GM21360 (cell line): Measurements from ENCODE around the gene AHR.

Source experiments
- ATAC-seq: cut with Tn5 transposase; IDR thresholded peaks from one replicate; pipeline ENCODE4 v1.9.1; 2021; ENCODE audit warnings: mild to moderate bottlenecking, moderate library complexity; ENCODE audit not compliant: unreplicated experiment

Gene AHR

GRCh38 chr7:17298102-17298839 lies at the start of gene AHR:
TSS of gene AHR (plus strand) at chr7:17298652. CDS start at chr7:17299265, 613 bp downstream.
- peak; percentile 58 for ATAC-seq

DNA sequence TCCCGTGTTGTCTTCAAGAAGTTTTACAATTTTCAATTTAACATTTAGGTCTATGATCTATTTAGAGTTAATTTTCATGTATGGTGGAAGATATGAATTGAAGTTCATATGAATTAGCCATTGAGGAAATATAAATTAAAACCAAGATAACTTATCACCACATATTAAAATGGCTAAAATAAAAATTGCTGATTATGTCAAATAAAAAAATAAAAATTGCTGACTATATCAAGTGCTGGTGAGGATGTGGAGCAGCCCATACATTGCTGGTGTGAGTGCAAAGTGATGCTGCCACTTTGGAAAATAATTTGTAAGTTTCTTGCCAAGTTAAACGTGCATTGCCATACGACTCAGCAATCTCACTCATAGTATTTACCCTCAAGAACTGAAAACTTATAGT lies 44.6 kb upstream of the AHR start:
- ATAC-seq = no peak

GRCh38 chr7:17255926-17256325 lies 42.5 kb upstream of the AHR start:
- no peak for ATAC-seq

GRCh38 chr7:17256375-17256774 lies 42.1 kb upstream of the AHR start:
- ATAC-seq = no peak

DNA sequence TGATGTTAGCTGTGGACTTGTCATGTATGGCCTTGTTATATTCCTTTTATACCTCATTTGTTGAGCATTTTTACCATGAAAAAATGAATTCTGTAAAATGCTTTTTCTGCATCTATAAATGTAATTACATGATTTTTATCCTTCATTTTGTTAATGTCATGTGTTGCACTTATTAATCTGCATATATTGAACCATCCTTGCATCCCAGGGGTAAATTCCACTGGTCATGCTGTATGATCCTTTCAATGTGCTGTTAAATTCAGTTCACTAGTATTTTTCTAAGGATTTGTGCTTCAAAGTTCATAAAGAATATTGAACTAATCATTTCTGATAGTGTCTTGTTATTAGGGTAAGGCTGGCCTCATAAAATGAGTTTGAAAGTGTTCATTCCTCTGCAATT lies 31.9 kb upstream of the AHR start:
- no peak for ATAC-seq

- no peak for ATAC-seq
Measured at GRCh38 chr7:17269341-17270221, 28.9 kb upstream of the AHR start.

- ATAC-seq = no peak
Measured at GRCh38 chr7:17274551-17275245, 23.8 kb upstream of the AHR start.

DNA sequence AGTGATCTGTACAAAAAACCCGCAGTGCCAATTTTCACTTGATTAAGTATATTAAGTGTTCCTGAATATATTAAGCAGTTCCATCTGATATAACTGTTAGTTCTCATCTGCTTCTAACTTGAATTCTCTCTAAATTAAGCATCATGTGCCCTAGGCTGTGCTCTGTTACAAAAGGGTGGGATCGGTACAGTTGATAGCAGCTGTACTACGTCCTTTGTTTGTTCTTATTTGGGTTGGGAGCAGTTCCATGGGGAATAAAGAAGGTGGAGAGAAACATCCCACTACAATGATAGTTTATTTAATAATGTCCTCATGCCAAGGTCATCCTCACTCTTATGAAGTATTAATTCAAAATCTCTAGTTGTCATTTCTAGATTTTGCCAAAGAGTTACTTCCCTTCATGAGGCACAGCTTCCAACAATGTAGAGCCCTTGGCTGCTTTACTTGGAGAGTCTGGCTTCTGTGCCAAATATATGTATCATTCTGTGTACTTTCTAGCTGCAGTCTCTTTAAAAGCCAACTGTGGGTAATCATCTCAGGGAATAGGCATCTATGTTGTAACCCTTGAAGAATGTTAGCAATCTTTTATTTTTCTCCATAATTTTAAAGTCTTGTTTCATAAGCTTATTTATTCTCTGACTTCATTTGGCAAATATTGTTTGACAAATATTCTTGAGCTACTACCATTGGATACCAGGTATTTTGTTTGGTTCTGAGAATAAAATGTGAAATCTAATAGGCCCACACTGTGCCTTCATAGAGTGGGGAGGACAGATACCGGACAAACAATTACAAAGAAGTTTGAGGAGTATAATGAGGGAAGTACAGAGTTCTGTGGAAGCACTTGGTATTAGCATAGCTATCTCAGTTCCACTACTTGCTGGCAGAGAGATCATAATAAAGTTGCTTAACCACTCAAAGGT lies 22.4 kb upstream of the AHR start:
- ATAC-seq = no peak

GRCh38 chr7:17279061-17279460 lies 19.4 kb upstream of the AHR start:
- ATAC-seq = no peak

GRCh38 chr7:17289074-17289645 lies 9.3 kb upstream of the AHR start:
- no peak for ATAC-seq

DNA sequence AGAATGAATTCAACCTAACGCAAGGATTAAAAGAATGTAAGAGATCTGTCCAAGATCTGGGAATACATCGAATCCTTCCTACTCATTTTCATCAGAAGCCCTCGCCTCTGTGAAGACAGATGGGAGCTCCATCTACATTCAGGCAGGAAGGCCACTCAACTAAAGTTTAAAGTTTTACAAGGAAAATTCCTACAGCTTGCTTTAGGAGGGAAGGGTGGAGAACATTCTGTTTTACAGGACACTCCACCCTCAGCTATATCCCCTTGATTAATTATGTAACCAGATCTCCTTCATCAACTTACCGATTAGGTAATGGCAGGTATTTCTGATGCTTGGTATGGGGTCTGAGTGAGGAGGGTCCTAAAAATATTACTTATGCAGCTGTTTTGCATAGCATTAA lies 5.6 kb upstream of the AHR start:
- ATAC-seq = no peak

DNA sequence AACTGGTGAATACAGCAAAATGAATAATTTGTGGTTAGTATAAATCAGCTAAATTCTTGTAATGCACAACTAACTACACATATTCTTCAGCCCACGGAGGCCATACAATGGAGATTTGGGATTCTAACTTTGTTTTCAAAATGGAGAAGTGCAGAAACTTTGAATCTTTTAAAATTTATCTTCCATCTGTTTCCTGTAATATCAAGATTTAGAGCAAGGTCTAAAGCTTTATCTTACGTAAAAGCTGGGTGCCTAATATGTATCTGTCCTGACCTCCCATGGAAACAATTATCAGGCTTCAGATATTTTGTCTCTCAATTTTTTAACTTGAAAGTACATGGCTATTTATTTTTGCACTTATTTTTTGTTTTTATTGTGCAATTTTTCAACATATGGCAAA lies 5.0 kb upstream of the AHR start:
- ATAC-seq = no peak

DNA sequence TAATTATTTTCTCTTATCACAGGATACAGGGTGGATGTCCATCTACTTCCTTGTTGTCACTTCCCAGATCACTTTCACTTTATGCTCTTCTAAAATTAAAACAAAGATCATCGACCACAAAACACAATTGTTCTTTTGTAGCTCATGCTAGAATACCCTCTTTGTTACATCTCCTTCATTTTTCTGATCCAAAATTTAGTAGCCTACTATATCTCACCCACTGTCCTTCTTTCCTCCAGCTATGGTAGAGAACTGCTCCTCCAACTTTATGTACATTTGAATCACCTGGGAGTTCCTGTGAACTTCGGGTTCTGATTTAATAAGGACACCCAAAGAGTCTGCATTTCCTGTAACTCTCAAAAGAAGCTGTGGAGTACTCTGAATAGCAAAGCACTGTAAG lies 1.2 kb upstream of the AHR start:
- ATAC-seq = no peak

GRCh38 chr7:17298840-17299482 lies 509 bp downstream of the AHR start:
- ATAC-seq = peak; percentile 36

DNA sequence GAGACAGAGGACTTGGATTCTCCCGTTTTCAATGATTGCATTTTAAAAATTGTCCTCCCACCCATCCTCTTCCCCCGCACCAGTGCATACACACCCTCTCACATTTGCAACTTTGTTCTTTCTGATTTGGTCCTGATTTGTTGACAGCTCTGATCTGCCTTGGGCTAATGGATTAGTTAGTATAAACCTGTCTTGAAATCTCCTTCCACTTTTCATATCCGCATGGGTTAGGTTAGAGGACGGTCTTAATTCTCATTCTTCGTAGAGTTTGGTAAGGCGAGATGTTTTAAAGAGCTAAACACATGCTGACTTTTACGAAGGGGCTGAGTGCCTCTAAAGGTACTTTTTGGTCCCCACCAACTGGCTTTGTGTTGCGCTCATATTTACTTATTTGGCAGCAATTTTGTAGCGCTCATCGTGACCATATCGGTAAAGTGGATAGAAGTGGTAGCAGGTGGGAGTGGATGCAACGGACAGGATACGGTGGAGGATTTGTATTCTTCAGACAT lies 1.1 kb downstream of the AHR start:
- peak; percentile 4 for ATAC-seq

DNA sequence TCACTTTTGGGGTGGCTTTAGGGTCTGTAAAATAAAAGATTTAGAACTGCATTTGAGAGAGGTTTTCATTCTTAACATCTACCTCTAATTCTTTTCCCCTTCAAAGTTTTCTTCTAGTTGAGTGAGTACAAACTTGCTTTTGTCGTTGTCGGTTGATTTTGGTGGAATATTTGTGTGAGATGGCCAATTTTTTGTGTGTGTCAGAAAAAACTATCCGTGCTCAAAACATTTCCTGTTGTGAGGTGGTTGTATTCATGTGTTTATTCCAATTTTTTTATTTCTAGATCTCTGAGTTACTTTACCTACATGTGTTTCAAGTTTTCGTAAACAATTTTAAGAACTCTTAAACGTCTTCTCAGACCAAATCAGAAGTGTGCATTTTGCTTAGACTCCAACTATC lies 1.6 kb downstream of the AHR start:
- ATAC-seq = no peak

DNA sequence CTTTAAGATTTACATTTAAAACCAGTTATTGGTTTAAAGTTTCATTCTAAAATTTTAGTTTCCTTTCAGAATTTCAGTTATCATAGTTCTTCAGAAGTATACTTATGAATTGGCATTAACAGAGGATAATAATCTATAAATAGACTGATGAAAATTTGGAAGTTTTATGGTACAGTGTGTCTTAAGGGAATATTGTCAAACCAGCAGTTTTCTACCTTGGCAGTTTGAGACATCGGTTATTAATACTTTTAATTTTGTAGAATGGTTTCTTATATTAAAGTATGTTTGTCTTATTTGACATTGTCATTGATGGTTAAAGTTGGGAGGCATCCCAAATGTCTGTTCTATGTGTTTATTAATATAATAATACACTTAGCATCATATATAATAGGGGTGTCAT lies 2.0 kb downstream of the AHR start:
- ATAC-seq = no peak

DNA sequence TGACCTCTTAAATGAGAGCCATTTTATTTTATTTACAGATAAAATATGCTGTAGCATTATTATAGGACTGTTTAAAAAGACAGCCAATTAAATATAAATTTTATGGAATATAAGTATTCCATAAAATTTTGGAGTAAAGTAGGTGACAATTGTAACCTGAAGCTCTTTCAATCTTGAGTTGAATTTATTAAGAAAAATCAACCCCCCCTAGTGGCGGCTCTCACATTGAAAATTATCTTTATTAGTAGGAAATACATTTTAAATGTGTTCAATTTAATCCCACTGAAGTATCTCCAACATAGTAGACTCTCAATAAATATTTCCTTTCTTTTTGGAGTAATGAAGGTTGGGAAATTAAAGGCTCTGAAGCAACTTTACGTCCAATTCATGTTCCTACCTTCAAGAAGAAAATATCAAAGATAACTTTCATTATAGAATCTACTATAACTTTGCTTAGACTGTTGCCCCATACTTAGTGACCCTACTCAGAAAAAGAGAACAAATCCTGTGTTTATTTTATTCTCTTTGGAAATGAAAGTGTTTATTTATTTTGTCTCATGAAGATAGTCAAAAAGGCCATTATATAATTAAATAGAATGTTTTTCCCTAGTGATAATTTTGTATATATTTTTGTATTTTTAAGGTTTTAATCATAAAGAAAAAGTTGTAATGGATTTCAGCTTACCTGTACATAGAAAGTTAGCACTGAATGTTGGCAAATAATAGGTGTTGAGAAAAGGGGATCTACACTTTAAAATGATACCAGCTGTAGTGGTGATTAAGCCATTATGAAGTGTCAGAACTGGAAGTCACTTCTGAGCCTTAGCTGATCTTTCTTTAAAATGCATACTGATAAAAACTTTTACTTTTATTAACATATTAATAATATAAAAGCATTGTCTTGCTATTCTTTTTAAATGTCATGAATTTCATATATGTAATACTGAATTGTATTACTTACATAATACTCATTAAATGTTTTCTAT lies 3.3 kb downstream of the AHR start:
- no peak for ATAC-seq
